HG03575 (cell line): ENCODE measurements around the gene AMN.

ENCODE experiments used
- ATAC-seq: cut with Tn5 transposase; IDR thresholded peaks from one replicate; pipeline ENCODE4 v1.9.1; 2021; ENCODE audit not compliant: unreplicated experiment, insufficient number of reproducible peaks, low FRiP score; ENCODE audit errors: extremely low read depth

The AMN gene

DNA sequence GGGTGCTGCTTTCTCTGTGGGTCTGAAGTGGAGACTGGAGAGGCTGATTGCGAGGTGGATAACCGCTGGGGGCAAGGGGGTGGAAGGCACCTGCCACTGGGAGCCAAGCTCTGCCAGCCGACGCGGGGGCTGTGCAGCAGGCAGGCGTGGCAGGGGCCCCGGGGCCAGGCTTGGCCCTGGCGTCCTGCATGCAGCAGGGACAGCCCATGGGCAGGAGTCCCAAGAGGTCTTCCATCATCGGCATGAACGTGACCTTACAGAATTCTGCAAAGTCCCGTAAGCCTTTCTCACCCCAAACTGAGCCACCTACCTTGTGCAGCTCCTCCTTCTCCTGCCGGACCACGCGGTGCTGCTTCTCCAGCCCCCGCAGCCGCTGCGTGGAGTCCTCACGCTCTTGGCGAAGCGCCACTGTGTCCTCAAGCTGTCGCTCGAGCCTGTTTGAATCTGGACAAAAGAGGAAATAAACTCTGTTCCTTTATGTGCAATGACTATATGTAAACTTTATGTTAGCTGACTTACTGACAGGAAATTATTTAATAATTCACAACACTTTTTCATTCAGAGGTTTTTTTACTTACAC is 51.3 kb downstream of the AMN start:
- ATAC-seq = no peak

DNA sequence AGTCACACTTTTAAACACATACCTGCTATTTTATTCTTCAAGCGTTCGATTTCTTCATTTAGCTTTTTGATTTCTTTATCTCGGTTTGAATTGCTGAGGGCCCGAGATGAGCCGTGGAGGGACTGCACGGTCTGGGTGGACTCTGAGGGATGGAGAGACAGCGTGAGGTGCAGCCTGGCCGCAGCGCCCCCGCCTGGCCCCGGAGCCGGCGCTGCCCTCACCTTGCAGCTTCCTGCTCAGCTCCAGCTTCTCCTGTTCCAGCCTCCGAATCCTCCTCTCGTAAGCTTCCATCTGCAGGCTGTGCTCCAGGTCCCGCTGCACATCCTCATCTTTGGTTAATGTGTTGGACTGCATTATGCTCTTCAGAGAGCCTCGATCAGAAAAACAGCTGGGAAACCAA is 53.2 kb downstream of the AMN start:
- no peak for ATAC-seq

DNA sequence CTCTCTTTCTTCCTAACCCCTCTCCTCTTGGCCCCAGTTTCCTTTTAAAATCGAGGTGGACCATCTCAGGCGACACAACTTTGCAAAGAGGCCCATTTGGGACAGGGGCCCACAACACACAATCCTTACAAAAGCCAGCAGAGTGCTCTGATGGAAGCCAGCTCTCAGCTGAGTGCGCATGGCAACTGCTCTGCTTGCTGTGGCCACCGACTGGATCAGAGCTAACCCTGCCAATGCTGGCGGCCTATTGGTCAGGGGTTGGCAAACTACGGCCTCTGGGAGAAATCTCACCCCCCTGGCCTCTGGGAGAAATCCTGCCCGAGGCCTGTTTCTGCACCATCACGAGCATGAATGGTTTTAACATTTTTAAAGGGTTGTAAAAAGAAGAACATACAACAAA is 55.0 kb downstream of the AMN start:
- no peak for ATAC-seq

DNA sequence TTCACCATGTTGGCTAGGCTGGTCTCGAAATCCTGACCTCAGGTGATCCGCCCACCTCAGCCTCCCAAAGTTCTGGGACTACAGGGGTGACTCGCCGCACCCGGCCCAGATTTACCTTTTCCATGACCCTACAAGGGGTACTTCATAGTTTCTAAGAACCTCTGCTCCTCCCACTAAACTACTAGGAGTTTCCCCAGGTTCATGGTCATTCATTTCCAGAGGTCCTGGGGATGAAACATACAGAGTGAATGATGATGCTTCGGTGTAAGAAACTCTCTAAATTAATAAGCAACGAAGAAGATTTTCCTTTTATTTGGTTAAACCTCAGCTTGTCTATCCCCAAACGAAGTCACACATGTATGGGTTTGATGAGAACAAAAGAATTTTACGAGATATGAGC is 56.9 kb downstream of the AMN start:
- no peak for ATAC-seq

DNA sequence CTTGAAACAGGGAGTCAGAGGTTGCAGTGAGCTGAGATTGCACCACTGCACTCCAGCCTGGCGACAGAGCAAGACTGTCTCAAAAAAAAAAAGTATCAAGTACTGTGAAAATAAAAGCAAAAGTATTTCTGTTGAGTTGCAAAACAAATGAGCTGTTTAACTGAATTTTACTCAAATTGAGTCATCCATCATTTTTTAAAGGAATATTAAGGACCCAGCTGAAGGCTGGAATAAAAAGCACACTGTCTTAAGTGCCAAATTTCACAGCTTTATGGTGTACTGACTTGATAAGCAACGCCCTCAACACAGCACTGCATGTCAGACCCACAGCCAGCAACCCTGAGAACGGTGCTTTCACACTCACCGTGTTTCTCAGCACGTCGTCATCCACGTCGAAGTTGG is 57.9 kb downstream of the AMN start:
- ATAC-seq = no peak
